BJ (cell line): Measurements from ENCODE around the gene EFCAB9. TPM values are rescaled to one million over a fixed set of nuclear protein-coding genes. Genes with fewer than 3 reads are reported as not detected.

ENCODE experiments used
- CTCF ChIA-PET: fragments of 350-600 bp; formaldehyde crosslinking; extraction: SDS; loops from one replicate; lab custom pipeline; 2021; ENCODE audit warnings: antibody characterized with exemption, inconsistent platforms; lab: Yijun Ruan, JAX
- POLR2A ChIA-PET: fragments of 300-600 bp; sonication (Branson Sonifier 250); formaldehyde crosslinking; extraction: SDS; loops from one replicate; lab custom pipeline; 2021; ENCODE audit warnings: antibody characterized with exemption; lab: Charles Lee
- DNase-seq: peaks from one replicate; pipeline ENCODE4 v3.0.0-alpha.2; 2011; ENCODE audit warnings: low read depth
- H3K27me3 ChIP-seq: 2 replicates; pipeline ENCODE4 v1.6.0; 2011; ENCODE audit warnings: low read length; ENCODE audit not compliant: control insufficient read depth, insufficient read depth
- H3K36me3 ChIP-seq: 2 replicates; pipeline ENCODE4 v1.5.1; 2011; ENCODE audit warnings: low read length; ENCODE audit not compliant: control insufficient read depth, insufficient read depth
- H3K4me3 ChIP-seq: 2 replicates; pipeline ENCODE4 v1.5.1; 2011; ENCODE audit warnings: low read depth, mild to moderate bottlenecking, control low read depth, low read length
- polyA plus RNA-seq: library from polyadenylated mRNA; depleted of rRNA; stranded (reverse); fragments of >200 nt; gene quantifications from 2 replicates; pipeline ENCODE4 v1.2.3, GENCODE V29; 2011
- TF ChIP-seq, protein P1 (sequence below): IDR thresholded peaks from 2 replicates; pipeline ENCODE4 v1.5.1; 2011; ENCODE audit warnings: low read depth, mild to moderate bottlenecking, control low read depth, inconsistent platforms, low read length, moderate library complexity; ENCODE audit not compliant: insufficient read depth

The EFCAB9 gene
- polyA plus RNA-seq, 1 experiment: not detected

DNA sequence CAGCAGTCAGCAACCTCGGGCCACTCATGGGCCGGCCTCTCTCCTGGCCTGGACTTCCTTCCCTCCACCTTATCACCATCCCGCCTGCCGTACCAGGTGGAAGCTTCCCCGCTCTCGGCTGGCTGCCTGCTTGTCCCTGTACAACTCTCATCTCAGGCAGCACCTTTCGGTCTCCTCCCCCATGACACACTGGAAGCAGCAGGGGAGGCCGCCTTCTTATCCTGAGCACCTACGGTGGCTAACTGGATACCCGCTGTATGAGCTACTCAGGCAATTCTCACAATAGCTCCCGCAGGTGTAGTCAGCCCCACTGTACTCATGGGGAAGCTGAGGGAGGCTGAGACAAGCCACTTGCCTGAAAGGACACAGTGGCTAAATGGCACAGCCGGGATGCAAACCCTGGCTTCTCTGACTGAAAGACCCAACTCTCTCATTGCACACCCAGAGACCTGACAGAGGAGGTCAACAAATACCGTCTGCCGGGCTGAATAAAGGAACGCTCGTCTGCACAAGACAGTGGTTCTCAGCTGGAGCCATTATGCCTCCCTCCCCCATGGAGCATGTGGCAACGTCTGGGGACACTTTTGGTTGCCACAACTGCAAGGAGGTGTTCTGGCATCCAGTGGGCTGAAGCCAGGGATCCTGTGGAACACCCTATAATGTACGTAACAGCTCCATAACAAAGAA lies 15.5 kb upstream of the EFCAB9 start:
- CTCF ChIA-PET: interaction anchor here (1.2 kb wide), 1 partner anchor 10 kb away, joined by 3 read pairs; the partner anchor contains the start of gene STK10
- POLR2A ChIA-PET: interaction anchor here (0.6 kb wide), 1 partner anchor 15 kb away, joined by 5 read pairs; no protein-coding TSS in a partner anchor
- Histone ChIP-seq H3K36me3 (peaks cover 3% of the 10 kb centered on the region), H3K27me3 (no peaks in the 10 kb centered on the region), H3K4me3 (no peak overlapping the region)
- TF ChIP-seq, protein P1, sequence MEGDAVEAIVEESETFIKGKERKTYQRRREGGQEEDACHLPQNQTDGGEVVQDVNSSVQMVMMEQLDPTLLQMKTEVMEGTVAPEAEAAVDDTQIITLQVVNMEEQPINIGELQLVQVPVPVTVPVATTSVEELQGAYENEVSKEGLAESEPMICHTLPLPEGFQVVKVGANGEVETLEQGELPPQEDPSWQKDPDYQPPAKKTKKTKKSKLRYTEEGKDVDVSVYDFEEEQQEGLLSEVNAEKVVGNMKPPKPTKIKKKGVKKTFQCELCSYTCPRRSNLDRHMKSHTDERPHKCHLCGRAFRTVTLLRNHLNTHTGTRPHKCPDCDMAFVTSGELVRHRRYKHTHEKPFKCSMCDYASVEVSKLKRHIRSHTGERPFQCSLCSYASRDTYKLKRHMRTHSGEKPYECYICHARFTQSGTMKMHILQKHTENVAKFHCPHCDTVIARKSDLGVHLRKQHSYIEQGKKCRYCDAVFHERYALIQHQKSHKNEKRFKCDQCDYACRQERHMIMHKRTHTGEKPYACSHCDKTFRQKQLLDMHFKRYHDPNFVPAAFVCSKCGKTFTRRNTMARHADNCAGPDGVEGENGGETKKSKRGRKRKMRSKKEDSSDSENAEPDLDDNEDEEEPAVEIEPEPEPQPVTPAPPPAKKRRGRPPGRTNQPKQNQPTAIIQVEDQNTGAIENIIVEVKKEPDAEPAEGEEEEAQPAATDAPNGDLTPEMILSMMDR: no peak
- DNase-seq: no peak

DNA sequence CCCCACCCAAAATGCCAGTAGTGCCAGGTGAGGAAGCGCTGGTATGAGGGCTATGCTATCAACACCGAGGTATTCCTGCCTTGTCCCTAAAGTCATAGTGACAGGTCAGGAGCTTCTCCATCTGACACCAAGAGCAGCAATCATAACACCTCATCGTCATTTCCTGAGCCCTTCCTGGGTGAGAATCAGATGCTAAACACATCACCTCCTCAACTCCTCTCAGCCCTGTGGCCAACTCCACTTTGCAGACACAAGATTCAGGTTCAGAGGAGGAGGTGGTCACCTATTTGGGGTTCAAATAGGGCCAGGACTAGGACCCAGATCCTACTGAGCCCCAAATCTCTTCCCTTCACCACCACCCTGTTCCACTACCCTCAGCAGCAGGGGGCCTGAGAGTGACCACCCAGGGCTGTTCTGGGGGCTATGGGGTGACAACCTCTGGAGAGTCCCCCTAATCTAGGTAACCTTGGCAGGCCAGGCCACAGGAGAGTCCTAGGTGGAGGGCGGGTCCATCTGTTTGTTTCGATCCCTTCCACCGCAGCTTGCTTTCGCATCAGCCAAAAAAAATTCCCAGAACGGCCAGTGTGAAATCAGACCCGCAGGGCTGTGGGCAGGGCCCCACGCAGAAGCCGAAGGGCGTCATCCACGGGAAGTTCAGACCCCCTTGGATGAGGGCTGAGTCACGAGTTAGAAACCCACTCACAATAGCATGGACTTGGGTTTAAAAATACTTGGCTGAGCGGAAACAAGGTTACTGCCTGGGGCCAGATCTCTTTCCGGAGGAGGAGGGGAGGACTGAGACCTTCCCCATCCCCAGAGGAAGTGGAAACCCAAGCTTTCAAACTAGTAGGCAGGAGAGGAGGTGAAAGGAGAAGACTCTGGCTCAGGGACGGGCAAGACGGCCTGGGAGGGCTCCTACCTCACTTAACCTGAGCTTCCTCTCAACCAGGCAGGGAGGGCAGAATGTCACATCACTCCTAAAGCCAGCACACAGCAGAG lies 14.7 kb upstream of the EFCAB9 start:
- DNase-seq: no peak
- ChIA-PET POLR2A (interaction anchor here (0.6 kb wide), 1 partner anchor 16 kb away, joined by 5 read pairs; no protein-coding TSS in a partner anchor), CTCF (interaction anchor here (1.1 to 1.2 kb wide), 3 partner anchors 9 to 25 kb away, joined by 3 to 5 read pairs (median 3); partner anchors contain the start of gene STK10)
- Histone ChIP-seq H3K27me3 (no peaks in the 10 kb centered on the region), H3K4me3 (no peak overlapping the region), H3K36me3 (no peaks in the 10 kb centered on the region)
- TF ChIP-seq, protein P1: no peak

DNA sequence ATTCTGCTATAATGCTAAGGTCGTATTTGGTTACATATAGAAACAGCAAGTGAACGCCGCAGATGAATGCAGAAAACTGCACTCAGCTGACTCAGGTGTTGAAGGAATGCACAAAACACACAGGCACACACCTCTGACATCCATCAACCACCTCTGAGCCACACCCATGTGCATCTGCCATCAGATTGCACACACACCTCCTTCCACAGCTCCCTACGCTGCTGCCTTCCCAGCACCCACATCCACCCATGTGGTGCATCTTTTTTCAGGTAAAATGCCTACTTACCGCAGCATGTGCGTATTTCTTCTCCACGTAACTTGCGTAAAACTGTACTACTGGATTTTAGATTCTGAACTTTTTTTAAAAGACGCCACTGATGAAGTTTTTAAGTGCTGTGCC lies 13.0 kb upstream of the EFCAB9 start:
- Histone ChIP-seq H3K27me3 (no peaks in the 10 kb centered on the region), H3K4me3 (no peak overlapping the region), H3K36me3 (no peaks in the 10 kb centered on the region; the same call in 1 of the 2 replicates)
- DNase-seq: no peak
- ChIA-PET CTCF (interaction anchor here (0.6 to 0.7 kb wide), 2 partner anchors 9 to 209 kb away, joined by 3 to 4 read pairs; no protein-coding TSS in a partner anchor), POLR2A (no interaction called here)
- TF ChIP-seq, protein P1: no peak

DNA sequence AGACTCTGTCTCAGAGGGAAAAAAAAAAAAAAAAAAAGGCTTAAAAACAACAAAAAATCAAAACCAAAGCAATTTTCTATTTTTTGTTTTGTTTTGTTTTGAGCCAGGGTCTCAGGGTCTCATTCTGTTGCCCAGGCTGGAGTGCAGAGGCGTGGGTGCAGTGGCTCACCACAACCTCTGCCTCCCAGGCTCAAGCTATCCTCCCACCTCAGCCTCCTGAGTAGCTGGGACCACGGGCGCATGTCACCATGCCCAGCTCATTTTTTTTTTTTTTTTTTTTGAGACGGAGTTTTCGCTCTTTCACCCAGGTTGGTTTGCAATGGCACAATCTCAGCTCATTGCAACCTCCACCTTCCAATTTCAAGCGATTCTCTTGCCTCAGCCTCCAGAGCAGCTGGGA lies 11.7 kb upstream of the EFCAB9 start:
- DNase-seq: no peak
- ChIA-PET CTCF (interaction anchor here (1.2 kb wide), 1 partner anchor 101 kb away, joined by 4 read pairs; the partner anchor contains the start of gene UBTD2), POLR2A (interaction anchor here (0.6 kb wide), 1 partner anchor 10 kb away, joined by 3 read pairs; no protein-coding TSS in a partner anchor)
- Histone ChIP-seq H3K36me3 (no peaks in the 10 kb centered on the region; the same call in 1 of the 2 replicates), H3K4me3 (no peak overlapping the region), H3K27me3 (no peaks in the 10 kb centered on the region)
- TF ChIP-seq, protein P1: no peak
